H1 (cell line): ENCODE measurements around the gene ZDHHC11. TPM values are rescaled to one million over a fixed set of nuclear protein-coding genes. Genes with fewer than 3 reads are reported as not detected.

ENCODE experiments used
- CTCF ChIA-PET: fragments of 300-600 bp; sonication (Branson Sonifier 250); formaldehyde crosslinking; loops from one replicate; lab custom pipeline; 2021; ENCODE audit not compliant: partially characterized antibody; lab: Charles Lee
- POLR2A ChIA-PET: fragments of 300-600 bp; sonication (Branson Sonifier 250); formaldehyde crosslinking; loops from one replicate; lab custom pipeline; 2021; ENCODE audit warnings: inconsistent platforms; ENCODE audit not compliant: partially characterized antibody; lab: Charles Lee
- DNase-seq, 2 experiments: peaks; one replicate each; pipeline versions ENCODE4 v3.0.0 to v3.0.0-alpha.2; 2010 to 2022; ENCODE audit warnings: low spot score in 2 of 2, low read depth in 1 of 2, mixed read lengths in 1 of 2
- FAIRE-seq: peaks from 2 replicates; lab custom pipeline; 2011; peaks lifted over from hg19 to GRCh38; lab: Jason Lieb, UNC
- H2AFZ ChIP-seq: 2 replicates; pipeline ENCODE4 v1.8.1; 2012; ENCODE audit warnings: low read length, inconsistent platforms
- H2AK5ac ChIP-seq: 2 replicates; pipeline ENCODE4 v1.6.1; 2013; ENCODE audit warnings: low read depth, low read length
- H2BK120ac ChIP-seq: replicated peaks from 2 replicates; pipeline ENCODE3; 2013; ENCODE audit warnings: low read depth, low read length, inconsistent platforms
- H2BK12ac ChIP-seq: 2 replicates; pipeline ENCODE4 v1.6.1; 2013; ENCODE audit warnings: low read depth, low read length
- H2BK15ac ChIP-seq: 2 replicates; pipeline ENCODE4 v1.6.1; 2013; ENCODE audit warnings: low read length
- H2BK20ac ChIP-seq: 2 replicates; pipeline ENCODE4 v1.6.1; 2013; ENCODE audit warnings: low read length
- H2BK5ac ChIP-seq: 2 replicates; pipeline ENCODE4 v1.6.1; 2013; ENCODE audit warnings: low read depth, low read length
- H3K14ac ChIP-seq: 2 replicates; pipeline ENCODE4 v1.6.1; 2013; ENCODE audit warnings: inconsistent platforms; ENCODE audit not compliant: insufficient read length
- H3K18ac ChIP-seq: 2 replicates; pipeline ENCODE4 v1.6.1; 2013; ENCODE audit warnings: low read length; ENCODE audit errors: extremely low read depth
- H3K23ac ChIP-seq: 2 replicates; pipeline ENCODE4 v1.6.1; 2013; ENCODE audit warnings: inconsistent platforms; ENCODE audit not compliant: insufficient read length
- H3K23me2 ChIP-seq: 2 replicates; pipeline ENCODE4 v1.6.1; 2013; ENCODE audit warnings: low read depth, low read length
- H3K27ac ChIP-seq: 2 replicates; pipeline ENCODE4 v1.6.1; 2011; ENCODE audit warnings: low read depth, low read length, inconsistent platforms
- H3K27me3 ChIP-seq, 4 experiments: replicated peaks in 1 of 4; 1 replicate in 1 of 4; 2 replicates in 3 of 4; pipeline versions ENCODE4 v1.6.1 to v1.8.1; 2011 to 2013; ENCODE audit warnings: low read length in 3 of 4, mild to moderate bottlenecking in 3 of 4, inconsistent platforms in 2 of 4, mixed read lengths in 2 of 4, moderate library complexity in 1 of 4; ENCODE audit not compliant: control insufficient read depth in 3 of 4, insufficient read depth in 3 of 4; ENCODE audit errors: extremely low read depth in 1 of 4
- H3K36me3 ChIP-seq, 4 experiments: 2 replicates each; pipeline versions ENCODE4 v1.6.1 to v1.8.1; 2011 to 2013; ENCODE audit warnings: mild to moderate bottlenecking in 4 of 4, low read length in 3 of 4, moderate library complexity in 2 of 4, control low read depth in 1 of 4, inconsistent platforms in 1 of 4; ENCODE audit not compliant: insufficient read depth in 4 of 4, control insufficient read depth in 2 of 4
- H3K4ac ChIP-seq: replicated peaks from 2 replicates; pipeline ENCODE3; 2013; ENCODE audit warnings: low read length, low read depth, mixed read lengths, inconsistent platforms; ENCODE audit not compliant: insufficient read length
- H3K4me1 ChIP-seq, 4 experiments: replicated peaks in 1 of 4; 1 replicate in 1 of 4; 2 replicates in 3 of 4; pipeline versions ENCODE4 v1.6.1 to v1.8.1; 2011 to 2013; ENCODE audit warnings: low read length in 3 of 4, inconsistent platforms in 2 of 4, mixed read lengths in 1 of 4; ENCODE audit not compliant: insufficient read depth in 4 of 4, control insufficient read depth in 3 of 4
- H3K4me2 ChIP-seq, 2 experiments: 2 replicates each; pipeline versions ENCODE4 v1.6.1 to v1.8.1; 2011 to 2013; ENCODE audit warnings: low read depth in 2 of 2, low read length in 2 of 2, control low read depth in 1 of 2, inconsistent platforms in 1 of 2, mild to moderate bottlenecking in 1 of 2; ENCODE audit not compliant: insufficient read depth in 1 of 2
- H3K4me3 ChIP-seq, 4 experiments: fragments of 200-600, 300-600 bp in 1 of 4; sonication (generic), shearing (Covaris generic), sonication (Bioruptor Twin) in 1 of 4; 2 replicates each; pipeline versions ENCODE4 v1.5.1 to v1.8.1; 2011 to 2016; ENCODE audit warnings: low read length in 4 of 4, low read depth in 3 of 4, control low read depth in 2 of 4, inconsistent platforms in 2 of 4, mild to moderate bottlenecking in 2 of 4, mixed read lengths in 1 of 4, moderate library complexity in 1 of 4; ENCODE audit not compliant: insufficient read depth in 2 of 4; ENCODE audit errors: extremely low read depth in 1 of 4
- H3K56ac ChIP-seq: replicated peaks from 2 replicates; pipeline ENCODE3; 2013; ENCODE audit warnings: low read depth, mild to moderate bottlenecking, mixed read lengths, low read length, inconsistent platforms; ENCODE audit not compliant: insufficient read length
- H3K79me1 ChIP-seq: 2 replicates; pipeline ENCODE4 v1.6.1; 2013; ENCODE audit warnings: low read depth, low read length, control low read depth
- H3K79me2 ChIP-seq, 2 experiments: 2 replicates each; pipeline versions ENCODE4 v1.6.1 to v1.8.1; 2012 to 2013; ENCODE audit warnings: low read length in 2 of 2, mild to moderate bottlenecking in 2 of 2, inconsistent platforms in 1 of 2; ENCODE audit not compliant: insufficient read depth in 2 of 2, control insufficient read depth in 1 of 2
- H3K9ac ChIP-seq, 4 experiments: replicated peaks in 1 of 4; 1 replicate in 1 of 4; 2 replicates in 3 of 4; pipeline versions ENCODE4 v1.6.1 to v1.8.1; 2011 to 2013; ENCODE audit warnings: low read depth in 3 of 4, low read length in 3 of 4, control low read depth in 2 of 4, mild to moderate bottlenecking in 2 of 4, moderate library complexity in 2 of 4, inconsistent platforms in 1 of 4; ENCODE audit errors: extremely low read depth in 1 of 4
- H3K9me3 ChIP-seq, 2 experiments: 2 replicates each; pipeline versions ENCODE4 v1.6.1 to v1.8.1; 2012 to 2013; ENCODE audit warnings: mild to moderate bottlenecking in 2 of 2, moderate library complexity in 2 of 2, control low read depth in 1 of 2, inconsistent platforms in 1 of 2, low read depth in 1 of 2, low read length in 1 of 2, mixed read lengths in 1 of 2; ENCODE audit not compliant: insufficient read depth in 2 of 2
- H4K20me1 ChIP-seq, 2 experiments: replicated peaks in 1 of 2; 2 replicates each; pipeline versions ENCODE3 to v1.8.1; 2011 to 2013; ENCODE audit warnings: inconsistent platforms in 2 of 2, low read length in 2 of 2, mild to moderate bottlenecking in 1 of 2; ENCODE audit not compliant: insufficient read depth in 2 of 2, control insufficient read depth in 1 of 2
- H4K5ac ChIP-seq: 2 replicates; pipeline ENCODE4 v1.6.1; 2013; ENCODE audit warnings: low read length, low read depth, mixed read lengths, inconsistent platforms; ENCODE audit not compliant: insufficient read length
- H4K8ac ChIP-seq: 2 replicates; pipeline ENCODE4 v1.8.0; 2013; ENCODE audit warnings: mild to moderate bottlenecking, moderate library complexity, low read length, inconsistent platforms; ENCODE audit not compliant: insufficient read depth; ENCODE audit errors: extremely low read depth
- H4K91ac ChIP-seq: replicated peaks from 2 replicates; pipeline ENCODE3; 2013; ENCODE audit warnings: low read length, mixed read lengths, inconsistent platforms; ENCODE audit not compliant: insufficient read length
- SP1 ChIP-seq: IDR thresholded peaks from 2 replicates; pipeline ENCODE4 v1.6.1; 2011; ENCODE audit warnings: low read depth, low read length
- WGBS, 2 experiments: shearing (Covaris generic) in 1 of 2; methylation state at CpG; one replicate each; pipeline versions ENCODE4 v1.1.6 to v1.1.7; 2013 to 2015; ENCODE audit warnings: low lambda C conversion rate in 2 of 2, mixed read lengths in 2 of 2, inconsistent platforms in 1 of 2, low coverage in 1 of 2, missing lambda C conversion rate in 1 of 2; ENCODE audit not compliant: insufficient replicate concordance in 2 of 2, insufficient coverage in 1 of 2, insufficient read length in 1 of 2; ENCODE audit errors: extremely low coverage in 1 of 2, missing lambda C conversion rate in 1 of 2; 5-methylcytosine and 5-hydroxymethylcytosine counted together
- polyA plus RNA-seq, 7 experiments: library from polyadenylated mRNA; depleted of rRNA in 3 of 7; stranded (reverse) in 5 of 7; unstranded in 2 of 7; fragments of >200 nt in 5 of 7; fragments of 200-250 nt in 2 of 7; gene quantifications; 1 replicate in 5 of 7; 2 replicates in 1 of 7; 4 replicates in 1 of 7; pipeline versions ENCODE4 v1.2.1 to v1.2.3, GENCODE V29; 2011 to 2013; ENCODE audit warnings: missing spikeins in 2 of 7, mixed read lengths in 2 of 7
- total RNA-seq: library from RNA; stranded (reverse); fragmentation: NEBNext Ultra II Directional; extraction: Animal tissue kit (Norgen Biotek cat#: 25700); gene quantifications from 2 replicates; pipeline ENCODE4 v1.2.1, GENCODE V29; 2021

Gene ZDHHC11
- total and polyA plus RNA-seq, 2 of the 8 experiments (the other 6 are each of a cell fraction or from before 2014, with no cell fraction given), result 4.7 to 16.6 TPM

GRCh38 chr5:820245-820644 is 30.5 kb downstream of the ZDHHC11 start:
- Histone ChIP-seq H2AK5ac (no peak overlapping the region), H3K4me3 (no peak overlapping the region), H3K18ac (no peak overlapping the region), H4K91ac (no peak overlapping the region), H2BK15ac (no peak overlapping the region), H3K27me3 (no peaks in the 10 kb centered on the region), H3K27ac (no peak overlapping the region), H3K56ac (no peak overlapping the region), H4K5ac (no peak overlapping the region), H2AFZ (no peak overlapping the region), H3K23ac (no peak overlapping the region), H3K14ac (no peak overlapping the region), H3K36me3 (peaks cover 0 to 14% (median 2%) of the 10 kb centered on the region in 4 experiments; a peak in 4 of 8 replicates), H3K4ac (no peak overlapping the region), H3K79me1 (no peaks in the 10 kb centered on the region), H4K20me1 (no peaks in the 10 kb centered on the region), H3K9ac (no peak overlapping the region), H3K4me1 (no peaks in the 10 kb centered on the region), H2BK5ac (no peak overlapping the region), H3K79me2 (no peaks in the 10 kb centered on the region), H3K23me2 (no peaks in the 10 kb centered on the region), H3K4me2 (no peak overlapping the region), H2BK12ac (no peak overlapping the region), H4K8ac (no peak overlapping the region), H2BK120ac (no peak overlapping the region), H2BK20ac (no peak overlapping the region), H3K9me3 (no peaks in the 10 kb centered on the region)
- 91% methylated on average over 2 of the region's 3 CpGs; no CpG with 5 or more reads in 1 of the 2 experiments for whole genome bisulfite sequencing, 2 experiments
- ChIA-PET CTCF (interaction anchor here (1.2 to 1.5 kb wide), 2 partner anchors 104 to 150 kb away, joined by 3 read pairs; no protein-coding TSS in a partner anchor), POLR2A (no interaction called here)
- FAIRE-seq (no peak), DNase-seq (no peak)
- TF ChIP-seq SP1, result no peak
